Parathyroid adenoma (tissue), 2 donors: Measurements from ENCODE around the gene ATAD3A.

Experiments used
- H2AFZ ChIP-seq: fragments of 300-600 bp; sonication (generic); one replicate; pipeline ENCODE4 v1.7.0; 2017; ENCODE audit warnings: antibody characterized with exemption, mild to moderate bottlenecking
- H3K27ac ChIP-seq: fragments of 300-600 bp; sonication (generic); one replicate; pipeline ENCODE4 v1.7.0; 2017
- H3K27me3 ChIP-seq: fragments of 300-600 bp; sonication (generic); one replicate; pipeline ENCODE4 v1.7.0; 2017; ENCODE audit warnings: low read length; ENCODE audit not compliant: control insufficient read depth, insufficient read depth
- H3K36me3 ChIP-seq: fragments of 300-600 bp; sonication (generic); one replicate; pipeline ENCODE4 v1.7.0; 2017; ENCODE audit warnings: low read length; ENCODE audit not compliant: control insufficient read depth, insufficient read depth
- H3K4me1 ChIP-seq: fragments of 300-600 bp; sonication (generic); one replicate; pipeline ENCODE4 v1.7.0; 2017; ENCODE audit warnings: control low read depth
- H3K4me2 ChIP-seq: fragments of 300-600 bp; sonication (generic); one replicate; pipeline ENCODE4 v1.7.0; 2017; ENCODE audit warnings: low read length
- H3K4me3 ChIP-seq: fragments of 300-600 bp; sonication (generic); one replicate; pipeline ENCODE4 v1.7.0; 2017; ENCODE audit warnings: low read depth, low read length
- H3K79me2 ChIP-seq: fragments of 300-600 bp; sonication (generic); one replicate; pipeline ENCODE4 v1.7.0; 2017; ENCODE audit warnings: control low read depth
- H3K9ac ChIP-seq: fragments of 300-600 bp; sonication (generic); one replicate; pipeline ENCODE4 v1.7.0; 2017; ENCODE audit warnings: mild to moderate bottlenecking
- H3K9me3 ChIP-seq: fragments of 300-600 bp; sonication (generic); one replicate; pipeline ENCODE4 v1.7.0; 2017; ENCODE audit warnings: low read length; ENCODE audit not compliant: control insufficient read depth
- TF ChIP-seq, protein P1 (sequence below): fragments of 300-600 bp; sonication (generic); IDR thresholded peaks from one replicate; pipeline ENCODE4 v1.7.0; 2017; ENCODE audit warnings: antibody characterized with exemption, mild to moderate bottlenecking
- donor health status: primary hyperparathyroidism.

ATAD3A gene

GRCh38 chr1:1543706-1544099 lies 31.7 kb downstream of the ATAD3A start:
- TF ChIP-seq, protein P1, sequence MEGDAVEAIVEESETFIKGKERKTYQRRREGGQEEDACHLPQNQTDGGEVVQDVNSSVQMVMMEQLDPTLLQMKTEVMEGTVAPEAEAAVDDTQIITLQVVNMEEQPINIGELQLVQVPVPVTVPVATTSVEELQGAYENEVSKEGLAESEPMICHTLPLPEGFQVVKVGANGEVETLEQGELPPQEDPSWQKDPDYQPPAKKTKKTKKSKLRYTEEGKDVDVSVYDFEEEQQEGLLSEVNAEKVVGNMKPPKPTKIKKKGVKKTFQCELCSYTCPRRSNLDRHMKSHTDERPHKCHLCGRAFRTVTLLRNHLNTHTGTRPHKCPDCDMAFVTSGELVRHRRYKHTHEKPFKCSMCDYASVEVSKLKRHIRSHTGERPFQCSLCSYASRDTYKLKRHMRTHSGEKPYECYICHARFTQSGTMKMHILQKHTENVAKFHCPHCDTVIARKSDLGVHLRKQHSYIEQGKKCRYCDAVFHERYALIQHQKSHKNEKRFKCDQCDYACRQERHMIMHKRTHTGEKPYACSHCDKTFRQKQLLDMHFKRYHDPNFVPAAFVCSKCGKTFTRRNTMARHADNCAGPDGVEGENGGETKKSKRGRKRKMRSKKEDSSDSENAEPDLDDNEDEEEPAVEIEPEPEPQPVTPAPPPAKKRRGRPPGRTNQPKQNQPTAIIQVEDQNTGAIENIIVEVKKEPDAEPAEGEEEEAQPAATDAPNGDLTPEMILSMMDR = no peak
- no peaks in the 10 kb centered on the region for H3K9me3 ChIP-seq
- H3K4me3 ChIP-seq = no peak overlapping the region
- H3K27ac ChIP-seq = no peak overlapping the region
- H3K79me2 ChIP-seq = peaks cover 4% of the 10 kb centered on the region
- H3K9ac ChIP-seq = no peak overlapping the region
- no peaks in the 10 kb centered on the region for H3K4me1 ChIP-seq
- no peaks in the 10 kb centered on the region for H3K27me3 ChIP-seq
- H2AFZ ChIP-seq = no peak overlapping the region
- H3K36me3 ChIP-seq = no peaks in the 10 kb centered on the region
- no peak overlapping the region for H3K4me2 ChIP-seq

- H3K27ac ChIP-seq = no peak overlapping the region
Observed at GRCh38 chr1:1544544-1544943, 32.6 kb downstream of the ATAD3A start.

DNA sequence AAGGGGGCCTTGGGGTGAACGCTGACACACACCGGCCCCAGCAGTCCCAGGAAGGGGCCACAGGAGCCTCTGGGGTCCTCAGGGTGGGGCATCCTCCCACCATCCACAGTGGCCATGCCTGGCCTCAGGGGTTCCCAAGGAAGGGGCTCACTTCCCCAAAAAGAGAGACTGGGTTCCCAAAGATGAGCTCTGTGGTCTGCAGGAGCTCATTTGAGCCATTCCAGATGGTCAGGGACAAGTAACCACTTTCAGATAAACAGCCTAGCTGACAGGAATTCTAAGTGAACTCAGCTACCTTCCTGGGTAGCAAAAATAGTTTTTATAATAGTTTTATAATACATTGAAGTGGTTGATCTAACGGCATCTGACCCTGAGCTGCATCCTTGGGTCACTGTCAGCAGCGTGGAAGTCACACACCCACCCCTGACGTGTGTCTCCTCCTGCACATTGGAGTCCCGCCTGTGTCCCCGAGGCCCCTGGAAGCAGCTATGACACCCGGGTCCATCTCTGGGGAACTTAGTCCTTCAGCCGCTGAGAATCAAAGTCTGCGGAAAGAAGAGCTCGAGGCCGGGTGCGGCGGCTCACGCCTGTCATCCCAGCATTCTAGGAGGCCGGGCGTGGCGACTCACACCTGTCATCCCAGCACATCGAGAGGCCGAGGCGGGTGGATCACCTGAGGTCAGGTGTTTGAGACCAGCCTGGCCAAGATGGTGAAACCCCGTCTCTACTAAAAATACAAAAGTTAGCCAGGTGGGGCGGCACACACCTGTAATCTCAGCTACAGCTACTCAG lies 34.2 kb downstream of the ATAD3A start:
- no peak overlapping the region for H3K4me3 ChIP-seq
- H3K36me3 ChIP-seq = no peaks in the 10 kb centered on the region
- H3K9ac ChIP-seq = no peak overlapping the region
- no peaks in the 10 kb centered on the region for H3K27me3 ChIP-seq
- no peaks in the 10 kb centered on the region for H3K9me3 ChIP-seq
- TF ChIP-seq, protein P1 = no peak
- no peaks in the 10 kb centered on the region for H3K4me1 ChIP-seq
- no peak overlapping the region for H3K4me2 ChIP-seq
- H3K27ac ChIP-seq = no peak overlapping the region
- H3K79me2 ChIP-seq = peaks cover 8% of the 10 kb centered on the region
- H2AFZ ChIP-seq = no peak overlapping the region

More at GRCh38 chr1:1544544-1544943, 32.6 kb downstream of the ATAD3A start:
- H3K4me1 ChIP-seq = no peaks in the 10 kb centered on the region
- H3K9me3 ChIP-seq = no peaks in the 10 kb centered on the region
- H3K4me2 ChIP-seq = no peak overlapping the region
- H3K4me3 ChIP-seq = no peak overlapping the region
- no peak overlapping the region for H2AFZ ChIP-seq
- H3K27me3 ChIP-seq = no peaks in the 10 kb centered on the region
- no peak overlapping the region for H3K9ac ChIP-seq
- no peaks in the 10 kb centered on the region for H3K36me3 ChIP-seq
- peaks cover 4% of the 10 kb centered on the region for H3K79me2 ChIP-seq
- TF ChIP-seq, protein P1 = no peak

DNA sequence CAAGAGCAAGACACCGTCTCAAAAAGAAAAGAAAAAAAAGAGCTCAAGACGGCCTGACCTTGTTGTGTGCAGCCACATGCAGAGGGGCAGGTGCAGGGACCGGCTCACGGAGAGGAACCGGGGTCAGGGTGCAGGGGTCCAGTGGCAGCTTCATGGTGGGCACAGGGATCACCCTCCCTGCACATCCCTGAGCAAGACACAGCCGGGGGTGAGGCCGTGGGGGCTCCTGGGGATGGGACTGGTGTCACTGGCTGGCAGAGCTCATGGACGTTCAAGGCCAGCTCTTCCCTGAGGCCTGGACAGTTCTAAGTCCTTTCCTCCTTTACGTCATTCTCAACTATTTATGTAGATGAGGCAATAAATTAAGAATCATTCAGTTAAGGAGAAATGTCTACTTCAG lies 35.0 kb downstream of the ATAD3A start:
- no peak overlapping the region for H3K27ac ChIP-seq
- H3K9ac ChIP-seq = no peak overlapping the region
- H3K4me1 ChIP-seq = no peaks in the 10 kb centered on the region
- no peaks in the 10 kb centered on the region for H3K9me3 ChIP-seq
- H3K79me2 ChIP-seq = peaks cover 8% of the 10 kb centered on the region
- H3K36me3 ChIP-seq = no peaks in the 10 kb centered on the region
- H3K4me3 ChIP-seq = no peak overlapping the region
- H2AFZ ChIP-seq = no peak overlapping the region
- TF ChIP-seq, protein P1 = no peak
- H3K4me2 ChIP-seq = no peak overlapping the region
- H3K27me3 ChIP-seq = no peaks in the 10 kb centered on the region

- no peaks in the 10 kb centered on the region for H3K9me3 ChIP-seq
- TF ChIP-seq, protein P1 = no peak
Observed at GRCh38 chr1:1547476-1547875, 35.5 kb downstream of the ATAD3A start.

More at GRCh38 chr1:1547476-1547875, 35.5 kb downstream of the ATAD3A start:
- H2AFZ ChIP-seq = no peak overlapping the region
- peaks cover 8% of the 10 kb centered on the region for H3K79me2 ChIP-seq
- no peaks in the 10 kb centered on the region for H3K36me3 ChIP-seq
- H3K27ac ChIP-seq = no peak overlapping the region
- no peak overlapping the region for H3K4me2 ChIP-seq
- H3K4me3 ChIP-seq = no peak overlapping the region
- no peak overlapping the region for H3K9ac ChIP-seq
- no peaks in the 10 kb centered on the region for H3K4me1 ChIP-seq
- H3K27me3 ChIP-seq = no peaks in the 10 kb centered on the region
